Lower leg skin (tissue), 4 donors: ENCODE measurements around the gene SLC39A8. TPM values are rescaled to one million over a fixed set of nuclear protein-coding genes. Genes with fewer than 3 reads are reported as not detected.

ENCODE experiments used
- DNase-seq, 2 donors: peaks; one replicate each; pipeline ENCODE4 v3.0.0-alpha.2; 2019; ENCODE audit warnings: low spot score in 2 of 2
- H3K4me3 ChIP-seq: fragments of 200-600 bp; sonication (generic); 2 replicates; pipeline ENCODE4 v1.5.1; 2017; ENCODE audit warnings: mild to moderate bottlenecking, low read depth; ENCODE audit not compliant: poor library complexity, severe bottlenecking
- POLR2A ChIP-seq, 2 donors: fragments of 450-650 bp; IDR thresholded peaks; one replicate each; pipeline ENCODE4 v1.6.1; 2016 to 2017; ENCODE audit warnings: antibody characterized with exemption in 2 of 2, mild to moderate bottlenecking in 1 of 2, moderate library complexity in 1 of 2
- WGBS, 2 donors: methylation state at CpG; one replicate each; pipeline ENCODE4 v1.1.5; 2018; 5-methylcytosine and 5-hydroxymethylcytosine counted together
- intact Hi-C: fragments of 100-400 bp; cut with DNase I; formaldehyde crosslinking; loops from one replicate; pipeline ENCODE4 v1.15.0; 2023; ENCODE audit warnings: low total_unique reads
- total RNA-seq, 4 donors: library from RNA; depleted of rRNA; stranded (reverse); fragments of >200 nt; gene quantifications; one replicate each; pipeline ENCODE4 v1.1.0, GENCODE V29; 2016
- TF ChIP-seq, protein P1 (sequence below), 3 donors: fragments of 450-650 bp; IDR thresholded peaks; one replicate each; pipeline ENCODE4 v1.5.1; 2016; ENCODE audit warnings: antibody characterized with exemption in 3 of 3, mild to moderate bottlenecking in 3 of 3, moderate library complexity in 2 of 3

The SLC39A8 gene
- total RNA-seq, 4 donors from 2014 or later, result 11.0 to 34.0 (median 21.8) TPM

DNA sequence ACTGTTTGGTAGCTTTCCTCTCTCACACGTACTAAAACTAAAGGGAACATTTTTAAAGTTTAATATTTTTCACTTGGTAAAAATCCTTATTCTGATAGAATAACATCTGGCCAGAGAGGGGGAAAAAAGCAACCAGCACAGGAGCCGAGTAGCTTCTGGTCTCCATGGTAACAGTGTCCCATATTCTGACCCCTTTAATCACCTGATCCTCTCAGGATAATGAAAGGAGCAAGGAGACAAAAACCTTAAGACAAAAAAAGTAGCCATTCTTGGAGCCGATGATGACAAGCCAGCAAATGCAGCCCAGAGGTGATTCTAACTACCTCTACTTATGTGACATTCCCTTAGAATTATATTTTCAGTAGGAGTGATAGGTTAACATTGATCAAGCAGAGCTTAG is 126.6 kb downstream of the SLC39A8 start:
- WGBS, 2 donors, result 68 to 70% methylated on average over 3 of the region's 3 CpGs
- no peak overlapping the region for H3K4me3 ChIP-seq
- TF ChIP-seq, protein P1, sequence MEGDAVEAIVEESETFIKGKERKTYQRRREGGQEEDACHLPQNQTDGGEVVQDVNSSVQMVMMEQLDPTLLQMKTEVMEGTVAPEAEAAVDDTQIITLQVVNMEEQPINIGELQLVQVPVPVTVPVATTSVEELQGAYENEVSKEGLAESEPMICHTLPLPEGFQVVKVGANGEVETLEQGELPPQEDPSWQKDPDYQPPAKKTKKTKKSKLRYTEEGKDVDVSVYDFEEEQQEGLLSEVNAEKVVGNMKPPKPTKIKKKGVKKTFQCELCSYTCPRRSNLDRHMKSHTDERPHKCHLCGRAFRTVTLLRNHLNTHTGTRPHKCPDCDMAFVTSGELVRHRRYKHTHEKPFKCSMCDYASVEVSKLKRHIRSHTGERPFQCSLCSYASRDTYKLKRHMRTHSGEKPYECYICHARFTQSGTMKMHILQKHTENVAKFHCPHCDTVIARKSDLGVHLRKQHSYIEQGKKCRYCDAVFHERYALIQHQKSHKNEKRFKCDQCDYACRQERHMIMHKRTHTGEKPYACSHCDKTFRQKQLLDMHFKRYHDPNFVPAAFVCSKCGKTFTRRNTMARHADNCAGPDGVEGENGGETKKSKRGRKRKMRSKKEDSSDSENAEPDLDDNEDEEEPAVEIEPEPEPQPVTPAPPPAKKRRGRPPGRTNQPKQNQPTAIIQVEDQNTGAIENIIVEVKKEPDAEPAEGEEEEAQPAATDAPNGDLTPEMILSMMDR (IDR thresholded peaks at IDR 0.05), result no peak
- TF ChIP-seq POLR2A (IDR thresholded peaks at IDR 0.05), result no peak
- intact Hi-C loops, result no loop called here
- DNase-seq, result no peak

DNA sequence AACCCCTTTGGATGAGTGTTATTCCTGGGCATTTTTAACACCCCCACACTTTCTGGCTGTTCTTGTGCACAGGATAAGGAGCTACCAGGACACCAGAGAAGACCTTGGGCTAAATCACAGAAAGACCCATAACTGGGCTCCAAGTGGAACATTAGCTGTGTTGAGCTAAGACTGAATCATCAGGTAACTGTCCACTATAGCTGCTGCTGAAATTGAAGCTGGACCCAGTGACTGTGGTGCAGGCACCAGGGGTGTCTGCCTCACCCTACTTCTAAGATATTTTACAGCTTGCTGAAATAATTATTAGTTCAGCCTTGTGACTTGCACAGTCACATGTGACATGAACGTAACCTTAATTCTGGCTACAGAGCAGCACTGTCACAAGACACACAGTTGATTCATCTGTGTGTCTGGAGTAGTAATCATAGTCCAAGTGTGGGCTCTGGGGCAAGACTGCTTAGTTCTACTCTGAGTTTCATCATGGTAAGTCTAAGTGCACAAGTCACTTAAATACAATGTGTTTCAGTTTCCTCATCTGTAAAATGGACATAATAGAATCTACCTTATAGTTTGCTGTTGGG is 127.4 kb downstream of the SLC39A8 start:
- TF ChIP-seq POLR2A (IDR thresholded peaks at IDR 0.05), result no peak
- TF ChIP-seq, protein P1 (IDR thresholded peaks at IDR 0.05), result no peak
- WGBS, 2 donors, result 44 to 67% methylated on average over 1 of the region's 1 CpG
- intact Hi-C loops, result no loop called here
- no peak overlapping the region for H3K4me3 ChIP-seq
- no peak for DNase-seq

- 29 to 31% methylated on average over 3 of the region's 3 CpGs for WGBS, 2 donors
- no peak for TF ChIP-seq POLR2A (IDR thresholded peaks at IDR 0.05)
- intact Hi-C loops, result no loop called here
- DNase-seq, result no peak
- no peak overlapping the region for H3K4me3 ChIP-seq
These were observed 127.9 kb downstream of the SLC39A8 start for GRCh38 chr4:102217345-102217744.

GRCh38 chr4:102216666-102217065 is 128.6 kb downstream of the SLC39A8 start:
- 79 to 80% methylated on average over 3 of the region's 3 CpGs for WGBS, 2 donors
- no peak overlapping the region for H3K4me3 ChIP-seq
- no peak for DNase-seq
- intact Hi-C loops, result no loop called here
- TF ChIP-seq, protein P1 (IDR thresholded peaks at IDR 0.05), result no peak
- TF ChIP-seq POLR2A (IDR thresholded peaks at IDR 0.05), result no peak

- no peak for DNase-seq
- H3K4me3 ChIP-seq, result no peak overlapping the region
- intact Hi-C loops, result no loop called here
- no peak for TF ChIP-seq POLR2A (IDR thresholded peaks at IDR 0.05)
- TF ChIP-seq, protein P1 (IDR thresholded peaks at IDR 0.05), result no peak
These were observed 132.3 kb downstream of the SLC39A8 start for GRCh38 chr4:102213031-102213430.

Other genes starting within 250 kb of the SLC39A8 start
- 10 to 100 TPM; 37.9 to 45.5 (median 43.4) TPM for gene NFKB1, start 155.9 kb upstream of the SLC39A8 start, total RNA-seq